ENCODE measurements around the gene NKTR. TPM values are rescaled to one million over a fixed set of nuclear protein-coding genes. Genes with fewer than 3 reads are reported as not detected.

NKTR gene
- total RNA-seq, 1 experiment from 2014 or later = 53.1 TPM

- POLR2A ChIA-PET (ENCODE audit: low non-redundant PET) = interaction anchor here (0.5 kb wide), 1 partner anchor 601 kb away, joined by 8 read pairs; no protein-coding TSS in a partner anchor
- BruUV-seq (replicated peaks) = no TSS peak
Observed at GRCh38 chr3:42667523-42668412, 67.3 kb downstream of the NKTR start.

GRCh38 chr3:42668413-42668760 is 67.9 kb downstream of the NKTR start:
- H3K4me3 ChIP-seq (ENCODE audit: low read depth, low read length, poor library complexity, severe bottlenecking) = no peak overlapping the region
- CTCF ChIA-PET = no interaction called here
- H3K4me1 ChIP-seq (ENCODE audit: insufficient read depth, low read length, poor library complexity, severe bottlenecking) = no peaks in the 10 kb centered on the region
- H3K9me3 ChIP-seq (ENCODE audit: low read depth, low read length, poor library complexity, severe bottlenecking) = no peaks in the 10 kb centered on the region
- H3K36me3 ChIP-seq (ENCODE audit: insufficient read depth, low read length, poor library complexity, severe bottlenecking) = no peaks in the 10 kb centered on the region
- no peak for DNase-seq (ENCODE audit: low spot score)
- intact Hi-C loops (cut with micrococcal nuclease; ENCODE audit: unreplicated experiment) = no loop called here
- POLR2A ChIA-PET (ENCODE audit: low non-redundant PET) = no interaction called here
- TF ChIP-seq EZH2 (IDR thresholded peaks at IDR 0.05; ENCODE audit: borderline replicate concordance, low read depth, low read length, poor library complexity, severe bottlenecking) (no peak), CTCF (conservative IDR thresholded peaks at IDR 0.05; ENCODE audit: low read depth, low read length) (no peak)
- H3K27me3 ChIP-seq (replicated peaks; ENCODE audit: insufficient read depth, low read depth, low read length, poor library complexity) = no peaks in the 10 kb centered on the region
- no peak overlapping the region for H3K27ac ChIP-seq (ENCODE audit: low read depth, low read length, poor library complexity, severe bottlenecking)
- no TSS peak for BruUV-seq (replicated peaks)

More at GRCh38 chr3:42667523-42668412, 67.3 kb downstream of the NKTR start:
- Histone ChIP-seq H3K27me3 (replicated peaks; ENCODE audit: insufficient read depth, low read depth, low read length, poor library complexity) (no peaks in the 10 kb centered on the region), H3K9me3 (ENCODE audit: low read depth, low read length, poor library complexity, severe bottlenecking) (no peaks in the 10 kb centered on the region), H3K27ac (ENCODE audit: low read depth, low read length, poor library complexity, severe bottlenecking) (no peak overlapping the region), H3K4me1 (ENCODE audit: insufficient read depth, low read length, poor library complexity, severe bottlenecking) (no peaks in the 10 kb centered on the region), H3K4me3 (ENCODE audit: low read depth, low read length, poor library complexity, severe bottlenecking) (no peak overlapping the region), H3K36me3 (ENCODE audit: insufficient read depth, low read length, poor library complexity, severe bottlenecking) (no peaks in the 10 kb centered on the region)
- no peak for DNase-seq (ENCODE audit: low spot score)
- intact Hi-C loops (cut with micrococcal nuclease; ENCODE audit: unreplicated experiment) = no loop called here
- TF ChIP-seq CTCF (conservative IDR thresholded peaks at IDR 0.05; ENCODE audit: low read depth, low read length) (no peak), EZH2 (IDR thresholded peaks at IDR 0.05; ENCODE audit: borderline replicate concordance, low read depth, low read length, poor library complexity, severe bottlenecking) (no peak)
- CTCF ChIA-PET = no interaction called here

GRCh38 chr3:42668793-42669217 is 68.3 kb downstream of the NKTR start:
- H3K27me3 ChIP-seq (replicated peaks; ENCODE audit: insufficient read depth, low read depth, low read length, poor library complexity) = no peaks in the 10 kb centered on the region
- TF ChIP-seq EZH2 (IDR thresholded peaks at IDR 0.05; ENCODE audit: borderline replicate concordance, low read depth, low read length, poor library complexity, severe bottlenecking) (no peak), CTCF (conservative IDR thresholded peaks at IDR 0.05; ENCODE audit: low read depth, low read length) (no peak)
- ChIA-PET POLR2A (ENCODE audit: low non-redundant PET) (no interaction called here), CTCF (no interaction called here)
- DNase-seq (ENCODE audit: low spot score) = no peak
- BruUV-seq (replicated peaks) = no TSS peak
- no peak overlapping the region for H3K27ac ChIP-seq (ENCODE audit: low read depth, low read length, poor library complexity, severe bottlenecking)
- H3K9me3 ChIP-seq (ENCODE audit: low read depth, low read length, poor library complexity, severe bottlenecking) = no peaks in the 10 kb centered on the region
- H3K36me3 ChIP-seq (ENCODE audit: insufficient read depth, low read length, poor library complexity, severe bottlenecking) = no peaks in the 10 kb centered on the region
- H3K4me3 ChIP-seq (ENCODE audit: low read depth, low read length, poor library complexity, severe bottlenecking) = no peak overlapping the region
- H3K4me1 ChIP-seq (ENCODE audit: insufficient read depth, low read length, poor library complexity, severe bottlenecking) = no peaks in the 10 kb centered on the region
- intact Hi-C loops (cut with micrococcal nuclease; ENCODE audit: unreplicated experiment) = no loop called here

All from A673 (cell line).